ENCODE data around the gene GJB3. TPM values are rescaled to one million over a fixed set of nuclear protein-coding genes. Genes with fewer than 3 reads are reported as not detected.

The GJB3 gene
- total RNA-seq, 3 donors from 2014 or later (not counting 1 experiment from before 2014, with no cell fraction given), result not detected

DNA sequence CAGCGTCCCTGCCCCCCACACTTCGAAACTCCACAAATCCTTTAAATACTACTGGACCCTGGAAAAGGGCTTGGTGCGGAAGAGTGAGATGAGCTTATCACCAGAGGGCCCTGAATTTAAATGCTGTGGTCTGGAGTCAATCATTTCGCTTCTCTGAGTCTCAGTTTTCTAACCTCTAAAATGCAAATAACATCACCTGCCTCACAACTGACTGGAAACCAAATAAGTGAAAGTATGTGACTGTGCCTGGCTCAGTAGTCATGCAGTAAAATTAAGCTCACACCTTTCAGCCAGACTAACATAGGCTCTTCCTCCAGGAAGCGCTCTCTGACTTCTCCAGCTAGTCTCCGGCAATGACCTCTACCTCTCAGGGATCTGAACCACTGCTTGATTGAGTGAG, 16.0 kb downstream of the GJB3 start:
- no peak overlapping the region for H3K27ac ChIP-seq (ENCODE audit: low read length)
- Mint-ChIP-seq H3K27me3 (ENCODE audit: low read depth in 2 of 2) (peaks cover 3 to 5% of the 10 kb centered on the region in 2 donors), H3K27ac (no peak overlapping the region), H3K4me1 (peaks cover 5 to 7% of the 10 kb centered on the region in 2 donors), H3K36me3 (no peaks in the 10 kb centered on the region), H3K4me3 (no peak overlapping the region), H3K9me3 (no peaks in the 10 kb centered on the region)
- no peak overlapping the region for H3K4me3 ChIP-seq (ENCODE audit: low read length)
- H3K27me3 ChIP-seq (ENCODE audit: control insufficient read depth, insufficient read depth, low read length), result peaks cover 3% of the 10 kb centered on the region
- no peak for DNase-seq
- H3K9me3 ChIP-seq (ENCODE audit: control insufficient read depth, insufficient read depth, low read length), result no peaks in the 10 kb centered on the region
- H3K36me3 ChIP-seq (ENCODE audit: control insufficient read depth, insufficient read depth, low read length), result no peaks in the 10 kb centered on the region
- H3K4me1 ChIP-seq (ENCODE audit: control insufficient read depth, insufficient read depth, low read length), result peaks cover 5% of the 10 kb centered on the region
- 75% methylated on average over 6 of the region's 6 CpGs for WGBS (ENCODE audit: insufficient coverage)
- intact Hi-C loops (cut with micrococcal nuclease), result no loop called here
- TF ChIP-seq, protein P1, sequence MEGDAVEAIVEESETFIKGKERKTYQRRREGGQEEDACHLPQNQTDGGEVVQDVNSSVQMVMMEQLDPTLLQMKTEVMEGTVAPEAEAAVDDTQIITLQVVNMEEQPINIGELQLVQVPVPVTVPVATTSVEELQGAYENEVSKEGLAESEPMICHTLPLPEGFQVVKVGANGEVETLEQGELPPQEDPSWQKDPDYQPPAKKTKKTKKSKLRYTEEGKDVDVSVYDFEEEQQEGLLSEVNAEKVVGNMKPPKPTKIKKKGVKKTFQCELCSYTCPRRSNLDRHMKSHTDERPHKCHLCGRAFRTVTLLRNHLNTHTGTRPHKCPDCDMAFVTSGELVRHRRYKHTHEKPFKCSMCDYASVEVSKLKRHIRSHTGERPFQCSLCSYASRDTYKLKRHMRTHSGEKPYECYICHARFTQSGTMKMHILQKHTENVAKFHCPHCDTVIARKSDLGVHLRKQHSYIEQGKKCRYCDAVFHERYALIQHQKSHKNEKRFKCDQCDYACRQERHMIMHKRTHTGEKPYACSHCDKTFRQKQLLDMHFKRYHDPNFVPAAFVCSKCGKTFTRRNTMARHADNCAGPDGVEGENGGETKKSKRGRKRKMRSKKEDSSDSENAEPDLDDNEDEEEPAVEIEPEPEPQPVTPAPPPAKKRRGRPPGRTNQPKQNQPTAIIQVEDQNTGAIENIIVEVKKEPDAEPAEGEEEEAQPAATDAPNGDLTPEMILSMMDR (IDR thresholded peaks at IDR 0.05), result no peak
- ATAC-seq, result no peak

DNA sequence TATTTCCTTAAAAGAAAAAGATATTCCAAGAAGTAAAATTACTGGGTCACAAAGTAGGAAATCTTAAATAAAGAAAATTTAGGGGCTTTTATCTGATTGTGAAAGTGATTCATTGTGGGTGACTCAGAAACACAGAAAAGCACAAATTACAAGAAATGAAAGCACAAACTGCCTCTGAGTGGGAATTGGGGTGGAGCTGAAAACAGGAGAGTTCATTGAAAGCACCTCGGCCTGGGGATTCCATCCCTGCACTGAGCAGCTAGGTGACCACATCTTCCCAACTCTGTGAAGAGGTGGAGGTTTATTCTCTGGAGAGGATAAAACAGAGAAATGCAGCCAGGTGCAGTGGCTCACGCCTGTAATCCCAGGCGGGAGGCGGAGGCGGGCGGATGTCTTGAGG, 19.2 kb downstream of the GJB3 start:
- Mint-ChIP-seq H3K27ac (no peak overlapping the region), H3K4me3 (no peak overlapping the region), H3K36me3 (no peaks in the 10 kb centered on the region), H3K4me1 (no peaks in the 10 kb centered on the region), H3K27me3 (ENCODE audit: low read depth in 2 of 2) (no peaks in the 10 kb centered on the region), H3K9me3 (peaks cover 0 to 4% of the 10 kb centered on the region in 2 donors)
- H3K36me3 ChIP-seq (ENCODE audit: control insufficient read depth, insufficient read depth, low read length), result no peaks in the 10 kb centered on the region
- ATAC-seq (no peak), DNase-seq (no peak)
- H3K27me3 ChIP-seq (ENCODE audit: control insufficient read depth, insufficient read depth, low read length), result no peaks in the 10 kb centered on the region
- WGBS (ENCODE audit: insufficient coverage), result 77% methylated on average over 6 of the region's 6 CpGs
- H3K4me3 ChIP-seq (ENCODE audit: low read length), result no peak overlapping the region
- H3K4me1 ChIP-seq (ENCODE audit: control insufficient read depth, insufficient read depth, low read length), result no peaks in the 10 kb centered on the region
- no peaks in the 10 kb centered on the region for H3K9me3 ChIP-seq (ENCODE audit: control insufficient read depth, insufficient read depth, low read length)
- TF ChIP-seq, protein P1 (IDR thresholded peaks at IDR 0.05), result no peak
- H3K27ac ChIP-seq (ENCODE audit: low read length), result no peak overlapping the region
- intact Hi-C loops (cut with micrococcal nuclease), result no loop called here

DNA sequence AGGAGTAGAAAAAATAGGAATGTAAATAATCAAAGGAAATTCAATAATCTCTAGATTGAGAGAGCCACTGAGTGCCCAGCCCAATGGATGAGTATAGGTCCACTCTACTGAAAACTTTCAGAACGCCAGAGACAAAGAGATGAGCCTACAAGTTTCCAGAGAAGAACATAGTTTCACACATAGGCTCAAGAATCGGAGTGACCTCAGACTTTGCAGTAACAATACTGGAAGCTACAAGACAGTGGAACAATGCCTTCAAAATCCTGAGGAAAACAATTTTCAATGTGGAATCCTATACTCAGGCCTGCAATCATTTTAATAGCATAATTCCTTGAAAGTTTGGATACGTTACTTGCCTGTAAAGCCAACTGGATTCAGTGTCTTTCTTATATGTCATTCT, 22.8 kb downstream of the GJB3 start:
- H3K27me3 ChIP-seq (ENCODE audit: control insufficient read depth, insufficient read depth, low read length), result no peaks in the 10 kb centered on the region
- no peaks in the 10 kb centered on the region for H3K4me1 ChIP-seq (ENCODE audit: control insufficient read depth, insufficient read depth, low read length)
- H3K36me3 Mint-ChIP-seq, result no peaks in the 10 kb centered on the region
- no peak overlapping the region for H3K4me3 ChIP-seq (ENCODE audit: low read length)
- no peaks in the 10 kb centered on the region for H3K4me1 Mint-ChIP-seq
- H3K27ac Mint-ChIP-seq, result no peak overlapping the region
- intact Hi-C loops (cut with micrococcal nuclease), result no loop called here
- H3K36me3 ChIP-seq (ENCODE audit: control insufficient read depth, insufficient read depth, low read length), result no peaks in the 10 kb centered on the region
- no peak overlapping the region for H3K4me3 Mint-ChIP-seq
- no peaks in the 10 kb centered on the region for H3K9me3 ChIP-seq (ENCODE audit: control insufficient read depth, insufficient read depth, low read length)
- DNase-seq, result no peak
- 97% methylated on average over 3 of the region's 3 CpGs for WGBS (ENCODE audit: insufficient coverage)
- no peak overlapping the region for H3K27ac ChIP-seq (ENCODE audit: low read length)
- H3K27me3 Mint-ChIP-seq (ENCODE audit: low read depth in 2 of 2), result no peaks in the 10 kb centered on the region
- peaks cover 0 to 4% of the 10 kb centered on the region in 2 donors for H3K9me3 Mint-ChIP-seq
- no peak for ATAC-seq
- TF ChIP-seq, protein P1 (IDR thresholded peaks at IDR 0.05), result no peak

DNA sequence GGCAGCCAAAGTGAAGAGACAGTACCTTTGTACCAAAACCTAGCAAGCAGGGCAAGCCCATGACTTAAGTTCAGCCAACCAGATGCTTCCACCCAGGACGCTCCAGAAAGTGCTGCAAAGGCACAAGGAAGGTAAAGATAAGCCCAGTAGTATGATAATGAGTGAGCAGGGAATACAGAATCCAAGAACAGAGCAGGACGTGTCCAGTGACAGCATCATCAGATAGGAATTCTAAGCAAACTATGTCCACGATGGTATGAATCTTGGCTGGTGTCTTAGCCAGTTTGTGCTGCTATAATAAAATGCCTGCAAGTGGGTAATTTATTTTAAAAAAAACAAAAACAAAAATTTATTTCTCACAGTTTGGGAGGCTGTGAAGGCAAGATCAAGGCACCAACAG, 25.4 kb downstream of the GJB3 start:
- Mint-ChIP-seq H3K4me1 (peaks cover 0 to 4% of the 10 kb centered on the region in 2 donors), H3K4me3 (no peak overlapping the region), H3K27ac (no peak overlapping the region), H3K27me3 (ENCODE audit: low read depth in 2 of 2) (no peaks in the 10 kb centered on the region), H3K36me3 (peaks cover 7% of the 10 kb centered on the region), H3K9me3 (peaks cover 2 to 4% of the 10 kb centered on the region in 2 donors)
- no peaks in the 10 kb centered on the region for H3K36me3 ChIP-seq (ENCODE audit: control insufficient read depth, insufficient read depth, low read length)
- ATAC-seq (no peak), DNase-seq (no peak)
- intact Hi-C loops (cut with micrococcal nuclease), result no loop called here
- no peaks in the 10 kb centered on the region for H3K27me3 ChIP-seq (ENCODE audit: control insufficient read depth, insufficient read depth, low read length)
- WGBS (ENCODE audit: insufficient coverage), result 83% methylated on average over 3 of the region's 3 CpGs
- no peaks in the 10 kb centered on the region for H3K9me3 ChIP-seq (ENCODE audit: control insufficient read depth, insufficient read depth, low read length)
- no peak overlapping the region for H3K27ac ChIP-seq (ENCODE audit: low read length)
- H3K4me1 ChIP-seq (ENCODE audit: control insufficient read depth, insufficient read depth, low read length), result no peaks in the 10 kb centered on the region
- TF ChIP-seq, protein P1 (IDR thresholded peaks at IDR 0.05), result no peak
- no peak overlapping the region for H3K4me3 ChIP-seq (ENCODE audit: low read length)
